H1 (cell line): Measurements from ENCODE around the gene TSC1. TPM values are rescaled to one million over a fixed set of nuclear protein-coding genes. Genes with fewer than 3 reads are reported as not detected.

Source experiments
- ATF2 ChIP-seq: IDR thresholded peaks from 2 replicates; pipeline ENCODE4 v1.6.1; 2012; ENCODE audit warnings: low read length, inconsistent platforms
- BCL11A ChIP-seq, 2 experiments: IDR thresholded peaks; one replicate each; pipeline ENCODE4 v1.6.1; 2011; ENCODE audit warnings: low read depth in 2 of 2, low read length in 2 of 2, mild to moderate bottlenecking in 2 of 2
- BRCA1 ChIP-seq: IDR thresholded peaks from 2 replicates; pipeline ENCODE4 v1.6.1; 2012; ENCODE audit warnings: low read depth, low read length, improper control_type of control experiment
- CTBP2 ChIP-seq: IDR thresholded peaks from 2 replicates; pipeline ENCODE4 v1.7.0; 2011; ENCODE audit warnings: borderline replicate concordance, mild to moderate bottlenecking, moderate library complexity, mixed read lengths, low read length; ENCODE audit not compliant: insufficient read depth, insufficient read length
- E2F6 ChIP-seq: IDR thresholded peaks from 2 replicates; pipeline ENCODE4 v1.6.1; 2012; ENCODE audit warnings: inconsistent platforms
- HDAC2 ChIP-seq, 2 experiments: fragments of 300-600 bp in 1 of 2; sonication (generic) in 1 of 2; IDR thresholded peaks; 2 replicates each; pipeline ENCODE4 v1.6.1; 2011 to 2012; ENCODE audit warnings: low read depth in 2 of 2, low read length in 2 of 2, mild to moderate bottlenecking in 2 of 2, moderate library complexity in 2 of 2, borderline replicate concordance in 1 of 2, inconsistent platforms in 1 of 2
- JUN ChIP-seq: IDR thresholded peaks from 2 replicates; pipeline ENCODE4 v1.6.1; 2011; ENCODE audit warnings: low read depth, mild to moderate bottlenecking, improper control_type of control experiment, low read length
- KDM4A ChIP-seq: IDR thresholded peaks from one replicate; pipeline ENCODE4 v1.7.1; 2012; ENCODE audit warnings: low read depth, mild to moderate bottlenecking, moderate library complexity, low read length, inconsistent platforms; ENCODE audit not compliant: severe bottlenecking
- KDM5A ChIP-seq: fragments of 200-600 bp; IDR thresholded peaks from 2 replicates; pipeline ENCODE4 v1.7.1; 2012; ENCODE audit warnings: mild to moderate bottlenecking, low read length, inconsistent platforms, mixed read lengths
- RBBP5 ChIP-seq: IDR thresholded peaks from 2 replicates; pipeline ENCODE4 v1.7.1; 2012; ENCODE audit warnings: low read depth, mild to moderate bottlenecking, inconsistent platforms, low read length, moderate library complexity, borderline replicate concordance
- SIX5 ChIP-seq: IDR thresholded peaks from 2 replicates; pipeline ENCODE4 v1.6.1; 2011; ENCODE audit warnings: mild to moderate bottlenecking, low read depth, low read length
- polyA plus RNA-seq, 7 experiments: library from polyadenylated mRNA; depleted of rRNA in 3 of 7; stranded (reverse) in 5 of 7; unstranded in 2 of 7; fragments of >200 nt in 5 of 7; fragments of 200-250 nt in 2 of 7; gene quantifications; 1 replicate in 5 of 7; 2 replicates in 1 of 7; 4 replicates in 1 of 7; pipeline versions ENCODE4 v1.2.1 to v1.2.3, GENCODE V29; 2011 to 2013; ENCODE audit warnings: missing spikeins in 2 of 7, mixed read lengths in 2 of 7
- total RNA-seq: library from RNA; stranded (reverse); fragmentation: NEBNext Ultra II Directional; extraction: Animal tissue kit (Norgen Biotek cat#: 25700); gene quantifications from 2 replicates; pipeline ENCODE4 v1.2.1, GENCODE V29; 2021

Gene TSC1
- total and polyA plus RNA-seq, 2 of the 8 experiments (the other 6 are each of a cell fraction or from before 2014, with no cell fraction given), result 37.2 to 46.0 TPM

GRCh38 chr9:132910376-132910775 lies 34.0 kb downstream of the TSC1 start (continued):
- TF ChIP-seq ATF2 (no peak), BRCA1 (no peak), HDAC2 (IDR thresholded peaks at IDR 0.05; ENCODE audit: borderline replicate concordance in 1 of 2, low read depth in 2 of 2, low read length in 2 of 2) (no peak), RBBP5 (no peak), CTBP2 (no peak), KDM5A (no peak), KDM4A (no peak), BCL11A (IDR thresholded peaks at IDR 0.05; ENCODE audit: low read depth in 2 of 2, low read length in 2 of 2) (no peak), SIX5 (no peak), E2F6 (no peak), JUN (no peak)
